GM13976 (cell line): ENCODE measurements around the gene ENOX2.

Source experiments
- DNase-seq: peaks from one replicate; pipeline ENCODE4 v3.0.0; 2012; ENCODE audit warnings: low spot score
- in situ Hi-C: fragments of 300-500 bp; cut with MboI; formaldehyde crosslinking; loops from one replicate; pipeline ENCODE4 v1.12.0; 2022; ENCODE audit warnings: low sequenced_read_pairs, mixed read lengths, inconsistent platforms; ENCODE audit not compliant: unreplicated experiment
- TF ChIP-seq, protein P1 (sequence below): IDR thresholded peaks from 2 replicates; pipeline ENCODE4 v1.5.1; 2012; ENCODE audit warnings: borderline replicate concordance, mild to moderate bottlenecking; ENCODE audit not compliant: insufficient read depth; ENCODE audit errors: extremely low read depth, missing control alignments, control extremely low read depth

Gene ENOX2

GRCh38 chrX:130896026-130896425, 7.0 kb downstream of the ENOX2 start:
- TF ChIP-seq, protein P1, sequence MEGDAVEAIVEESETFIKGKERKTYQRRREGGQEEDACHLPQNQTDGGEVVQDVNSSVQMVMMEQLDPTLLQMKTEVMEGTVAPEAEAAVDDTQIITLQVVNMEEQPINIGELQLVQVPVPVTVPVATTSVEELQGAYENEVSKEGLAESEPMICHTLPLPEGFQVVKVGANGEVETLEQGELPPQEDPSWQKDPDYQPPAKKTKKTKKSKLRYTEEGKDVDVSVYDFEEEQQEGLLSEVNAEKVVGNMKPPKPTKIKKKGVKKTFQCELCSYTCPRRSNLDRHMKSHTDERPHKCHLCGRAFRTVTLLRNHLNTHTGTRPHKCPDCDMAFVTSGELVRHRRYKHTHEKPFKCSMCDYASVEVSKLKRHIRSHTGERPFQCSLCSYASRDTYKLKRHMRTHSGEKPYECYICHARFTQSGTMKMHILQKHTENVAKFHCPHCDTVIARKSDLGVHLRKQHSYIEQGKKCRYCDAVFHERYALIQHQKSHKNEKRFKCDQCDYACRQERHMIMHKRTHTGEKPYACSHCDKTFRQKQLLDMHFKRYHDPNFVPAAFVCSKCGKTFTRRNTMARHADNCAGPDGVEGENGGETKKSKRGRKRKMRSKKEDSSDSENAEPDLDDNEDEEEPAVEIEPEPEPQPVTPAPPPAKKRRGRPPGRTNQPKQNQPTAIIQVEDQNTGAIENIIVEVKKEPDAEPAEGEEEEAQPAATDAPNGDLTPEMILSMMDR: no peak
- in situ Hi-C loops: no loop called here

DNA sequence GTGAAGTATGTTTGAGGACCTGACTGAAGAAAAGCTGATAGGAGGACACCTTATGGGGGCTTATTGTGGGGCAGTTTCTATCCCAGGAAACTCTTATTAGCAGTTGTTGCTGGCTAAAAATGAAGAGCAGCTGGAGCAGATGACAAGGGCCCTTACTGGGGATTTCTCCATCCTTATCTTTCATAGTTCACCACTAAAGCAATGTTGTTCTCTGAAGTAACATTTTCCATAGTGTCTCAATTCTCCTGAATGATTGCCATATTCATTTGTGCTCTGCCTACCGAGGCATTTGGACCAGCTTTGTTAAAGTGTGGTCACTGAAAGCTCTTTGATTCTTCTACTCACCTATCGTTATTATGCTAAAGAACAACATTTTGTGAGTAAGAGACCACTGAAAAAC, 7.7 kb downstream of the ENOX2 start:
- in situ Hi-C loops: no loop called here
- DNase-seq: no peak

More at GRCh38 chrX:130896026-130896425, 7.0 kb downstream of the ENOX2 start:
- no peak for DNase-seq

GRCh38 chrX:130893356-130894085, 9.5 kb downstream of the ENOX2 start:
- DNase-seq: no peak
- in situ Hi-C loops: no loop called here
- TF ChIP-seq, protein P1: no peak

More for the DNA sequence above, 7.7 kb downstream of the ENOX2 start:
- TF ChIP-seq, protein P1: no peak

GRCh38 chrX:130887376-130887775, 15.6 kb downstream of the ENOX2 start:
- DNase-seq: no peak
- in situ Hi-C loops: no loop called here

GRCh38 chrX:130885996-130886395, 17.0 kb downstream of the ENOX2 start:
- in situ Hi-C loops: no loop called here

More at GRCh38 chrX:130887376-130887775, 15.6 kb downstream of the ENOX2 start:
- TF ChIP-seq, protein P1: no peak

GRCh38 chrX:130885508-130885907, 17.5 kb downstream of the ENOX2 start:
- no peak for DNase-seq
- TF ChIP-seq, protein P1: no peak
- in situ Hi-C loops: no loop called here

More at GRCh38 chrX:130885996-130886395, 17.0 kb downstream of the ENOX2 start:
- TF ChIP-seq, protein P1: no peak
- DNase-seq: no peak
